ENCODE results near the gene OR1A2. TPM values are rescaled to one million over a fixed set of nuclear protein-coding genes. Genes with fewer than 3 reads are reported as not detected.
"Not testable (repeated sequence)": the region's sequence is repeated elsewhere in the genome, so short reads cannot be mapped to it uniquely, and the experiment has no call there.

The OR1A2 gene, protein sequence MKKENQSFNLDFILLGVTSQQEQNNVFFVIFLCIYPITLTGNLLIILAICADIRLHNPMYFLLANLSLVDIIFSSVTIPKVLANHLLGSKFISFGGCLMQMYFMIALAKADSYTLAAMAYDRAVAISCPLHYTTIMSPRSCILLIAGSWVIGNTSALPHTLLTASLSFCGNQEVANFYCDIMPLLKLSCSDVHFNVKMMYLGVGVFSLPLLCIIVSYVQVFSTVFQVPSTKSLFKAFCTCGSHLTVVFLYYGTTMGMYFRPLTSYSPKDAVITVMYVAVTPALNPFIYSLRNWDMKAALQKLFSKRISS
- not detected for total RNA-seq
- not detected for polyA plus RNA-seq (ENCODE audit: insufficient read depth in 1 of 8, insufficient read length in 8 of 8, low replicate concordance in 1 of 8)
- long read RNA-seq, donor 1 = 0 reads
- long read RNA-seq, donor 2 = 0 reads
- long read RNA-seq, donor 3 = 0 reads
- long read RNA-seq, donor 4 = 0 reads
- long read RNA-seq, donor 5 = 0 reads
- long read RNA-seq, donor 6 = 0 reads
- long read RNA-seq, donor 7 = 0 reads
- long read RNA-seq, donor 8 = 0 reads
- long read RNA-seq, donor 9 = 0 reads
- long read RNA-seq, donor 10 = 0 reads
- long read RNA-seq, donor 11 = 0 reads

DNA sequence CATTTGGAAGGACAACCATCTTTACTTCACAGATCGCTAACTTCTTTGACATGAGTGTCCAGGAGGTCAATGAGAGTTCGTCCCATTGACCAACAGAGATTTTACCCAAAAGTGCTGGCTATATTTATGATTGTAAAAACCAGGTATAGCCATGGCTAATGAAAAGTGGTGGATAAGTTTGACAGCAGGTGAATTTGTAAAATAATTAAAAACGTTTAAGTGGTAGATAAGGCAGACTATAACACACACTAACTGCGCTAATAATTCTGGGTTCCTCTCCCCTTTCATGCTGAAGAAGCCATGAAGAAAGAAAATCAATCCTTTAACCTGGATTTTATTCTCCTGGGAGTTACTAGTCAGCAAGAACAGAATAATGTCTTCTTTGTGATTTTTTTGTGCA is at the start of gene OR1A2:
Gene OR1A2 (plus strand): TSS at position 301 of the 400 bp plus-strand sequence. CDS start 0 bp downstream, at position 301.
- Histone ChIP-seq H3K27me3 (ENCODE audit: control insufficient read depth, insufficient read depth, low read length) (no peaks in the 10 kb centered on the region), H3K36me3 (ENCODE audit: control insufficient read depth, insufficient read depth, low read length) (no peaks in the 10 kb centered on the region), H3K9me3 (replicated peaks; ENCODE audit: control insufficient read depth, low read depth, low read length) (no peaks in the 10 kb centered on the region), H3K27ac (ENCODE audit: low read length) (no peak within 1 kb of the TSS), H3K4me3 (ENCODE audit: low read length) (no peak within 1 kb of the TSS), H3K4me1 (ENCODE audit: control insufficient read depth, insufficient read depth, low read length) (no peaks in the 10 kb centered on the region)
- no CpG with 5 or more reads among the region's 4 CpGs for WGBS (ENCODE audit: insufficient coverage)
- DNase-seq = no peak

- DNase-seq = no peak
- no CpG with 5 or more reads among the region's 1 CpG for WGBS (ENCODE audit: insufficient coverage)
- Histone ChIP-seq H3K4me3 (ENCODE audit: low read length) (no peak overlapping the region), H3K9me3 (replicated peaks; ENCODE audit: control insufficient read depth, low read depth, low read length) (no peaks in the 10 kb centered on the region), H3K4me1 (ENCODE audit: control insufficient read depth, insufficient read depth, low read length) (no peaks in the 10 kb centered on the region), H3K27me3 (ENCODE audit: control insufficient read depth, insufficient read depth, low read length) (no peaks in the 10 kb centered on the region), H3K27ac (ENCODE audit: low read length) (no peak overlapping the region), H3K36me3 (ENCODE audit: control insufficient read depth, insufficient read depth, low read length) (no peaks in the 10 kb centered on the region)
Measured at GRCh38 chr17:3157218-3157617, 40.1 kb upstream of the OR1A2 start.

DNA sequence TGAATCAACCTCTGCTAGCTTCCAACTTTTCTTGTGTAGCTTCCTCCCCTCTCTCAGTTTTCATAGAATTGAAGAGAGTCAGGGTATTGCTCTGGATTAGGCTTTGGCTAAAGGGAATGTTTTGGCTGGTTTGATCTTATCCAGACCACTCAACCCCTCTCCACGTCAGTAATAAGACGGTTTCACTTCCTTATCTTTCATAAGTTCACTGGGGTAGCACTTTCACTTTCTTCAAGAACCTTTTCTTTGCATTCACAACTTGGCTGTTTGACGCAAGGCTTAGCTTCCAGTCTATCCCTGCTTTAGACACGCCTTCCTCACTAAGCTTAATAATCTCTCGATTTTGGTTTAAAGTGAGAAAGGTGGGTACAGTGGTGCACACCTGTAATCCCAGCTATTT is 29.7 kb upstream of the OR1A2 start:
- H3K27ac ChIP-seq (ENCODE audit: low read length) = no peak overlapping the region
- H3K9me3 ChIP-seq (replicated peaks; ENCODE audit: control insufficient read depth, low read depth, low read length) = peaks cover 8% of the 10 kb centered on the region
- H3K36me3 ChIP-seq (ENCODE audit: control insufficient read depth, insufficient read depth, low read length) = no peaks in the 10 kb centered on the region
- H3K27me3 ChIP-seq (ENCODE audit: control insufficient read depth, insufficient read depth, low read length) = peaks cover 3% of the 10 kb centered on the region
- peak; percentile 12 for DNase-seq
- H3K4me3 ChIP-seq (ENCODE audit: low read length) = no peak overlapping the region
- WGBS (ENCODE audit: insufficient coverage) = 72% methylated on average over 2 of the region's 5 CpGs
- H3K4me1 ChIP-seq (ENCODE audit: control insufficient read depth, insufficient read depth, low read length) = no peaks in the 10 kb centered on the region

GRCh38 chr17:3189961-3190360 is 7.4 kb upstream of the OR1A2 start:
- Histone ChIP-seq H3K9me3 (replicated peaks; ENCODE audit: control insufficient read depth, low read depth, low read length) (no peaks in the 10 kb centered on the region), H3K36me3 (ENCODE audit: control insufficient read depth, insufficient read depth, low read length) (no peaks in the 10 kb centered on the region), H3K4me1 (ENCODE audit: control insufficient read depth, insufficient read depth, low read length) (no peaks in the 10 kb centered on the region), H3K27me3 (ENCODE audit: control insufficient read depth, insufficient read depth, low read length) (no peaks in the 10 kb centered on the region), H3K4me3 (ENCODE audit: low read length) (no peak overlapping the region), H3K27ac (ENCODE audit: low read length) (no peak overlapping the region)
- 82% methylated on average over 2 of the region's 4 CpGs for WGBS (ENCODE audit: insufficient coverage)
- no peak for DNase-seq

DNA sequence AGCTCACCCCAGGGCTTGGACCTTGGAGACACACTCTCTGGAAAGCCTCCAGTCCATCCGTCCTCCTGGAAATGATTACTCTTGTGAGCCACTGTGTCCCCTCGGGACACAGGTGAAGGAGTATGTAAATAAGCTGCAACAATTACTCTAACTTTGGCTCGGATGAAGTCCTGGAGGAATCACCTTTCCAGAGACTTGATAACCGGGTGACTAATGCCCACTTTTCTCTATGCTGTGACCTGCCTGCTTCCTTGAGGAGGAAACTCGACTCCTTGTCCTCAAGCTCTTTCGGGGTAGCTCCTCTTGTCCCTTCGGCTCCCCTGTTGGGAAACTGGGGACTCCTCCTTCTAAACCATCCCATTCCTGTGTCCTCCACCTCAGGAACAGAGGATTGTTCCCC is 10.0 kb downstream of the OR1A2 start, which contains the start of gene OR1A1:
Gene OR1A1 (plus strand): TSS at position 301 of the 400 bp plus-strand sequence. CDS start 7,954 bp downstream, outside the sequence.
- no peak for DNase-seq
- WGBS (ENCODE audit: insufficient coverage) = 63% methylated on average over 5 of the region's 7 CpGs
- H3K9me3 ChIP-seq (replicated peaks; ENCODE audit: control insufficient read depth, low read depth, low read length) = no peaks in the 10 kb centered on the region

GRCh38 chr17:3208484-3208883 is 11.2 kb downstream of the OR1A2 start:
- no peak overlapping the region for H3K4me3 ChIP-seq (ENCODE audit: low read length)
- no peaks in the 10 kb centered on the region for H3K9me3 ChIP-seq (replicated peaks; ENCODE audit: control insufficient read depth, low read depth, low read length)
- no peaks in the 10 kb centered on the region for H3K27me3 ChIP-seq (ENCODE audit: control insufficient read depth, insufficient read depth, low read length)
- no peak overlapping the region for H3K27ac ChIP-seq (ENCODE audit: low read length)
- H3K36me3 ChIP-seq (ENCODE audit: control insufficient read depth, insufficient read depth, low read length) = no peaks in the 10 kb centered on the region
- no peaks in the 10 kb centered on the region for H3K4me1 ChIP-seq (ENCODE audit: control insufficient read depth, insufficient read depth, low read length)
- WGBS (ENCODE audit: insufficient coverage) = 83% methylated on average over 1 of the region's 6 CpGs
- no peak for DNase-seq

More for the DNA sequence above, 10.0 kb downstream of the OR1A2 start, which contains the start of gene OR1A1:
- Histone ChIP-seq H3K27ac (ENCODE audit: low read length) (no peak within 1 kb of the TSS), H3K4me3 (ENCODE audit: low read length) (no peak within 1 kb of the TSS), H3K4me1 (ENCODE audit: control insufficient read depth, insufficient read depth, low read length) (no peaks in the 10 kb centered on the region), H3K36me3 (ENCODE audit: control insufficient read depth, insufficient read depth, low read length) (no peaks in the 10 kb centered on the region), H3K27me3 (ENCODE audit: control insufficient read depth, insufficient read depth, low read length) (no peaks in the 10 kb centered on the region)

DNA sequence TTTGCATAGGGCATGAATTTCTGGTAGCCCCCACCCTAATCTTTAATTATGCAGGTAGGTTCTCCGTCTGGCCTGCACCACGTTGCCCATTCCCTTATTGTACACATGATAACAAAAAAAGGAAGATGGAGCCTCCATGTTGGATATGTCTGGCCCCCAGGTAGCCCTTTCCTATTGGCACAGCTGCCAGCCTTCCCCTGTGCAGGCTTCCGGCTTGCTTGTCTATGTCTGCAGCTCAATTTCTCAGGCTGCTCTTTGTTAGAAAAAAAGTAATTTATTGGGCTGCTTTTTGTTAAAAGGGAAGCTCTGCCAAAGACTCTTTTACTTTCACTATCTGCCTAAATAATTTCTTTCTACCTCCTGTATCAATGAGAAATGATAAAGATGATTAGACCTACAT is 15.7 kb downstream of the OR1A2 start:
- no peak for DNase-seq
- Histone ChIP-seq H3K27me3 (ENCODE audit: control insufficient read depth, insufficient read depth, low read length) (no peaks in the 10 kb centered on the region), H3K4me1 (ENCODE audit: control insufficient read depth, insufficient read depth, low read length) (no peaks in the 10 kb centered on the region), H3K9me3 (replicated peaks; ENCODE audit: control insufficient read depth, low read depth, low read length) (no peaks in the 10 kb centered on the region), H3K4me3 (ENCODE audit: low read length) (no peak overlapping the region), H3K36me3 (ENCODE audit: control insufficient read depth, insufficient read depth, low read length) (no peaks in the 10 kb centered on the region), H3K27ac (ENCODE audit: low read length) (no peak overlapping the region)
- WGBS (ENCODE audit: insufficient coverage) = no CpG with 5 or more reads among the region's 3 CpGs

- no peaks in the 10 kb centered on the region for H3K36me3 ChIP-seq (ENCODE audit: control insufficient read depth, insufficient read depth, low read length)
- no peak overlapping the region for H3K4me3 ChIP-seq (ENCODE audit: low read length)
- no peaks in the 10 kb centered on the region for H3K4me1 ChIP-seq (ENCODE audit: control insufficient read depth, insufficient read depth, low read length)
- no peaks in the 10 kb centered on the region for H3K9me3 ChIP-seq (replicated peaks; ENCODE audit: control insufficient read depth, low read depth, low read length)
- H3K27me3 ChIP-seq (ENCODE audit: control insufficient read depth, insufficient read depth, low read length) = no peaks in the 10 kb centered on the region
- DNase-seq = no peak
- no peak overlapping the region for H3K27ac ChIP-seq (ENCODE audit: low read length)
- WGBS (ENCODE audit: insufficient coverage) = 73% methylated on average over 5 of the region's 6 CpGs
Measured at GRCh38 chr17:3213587-3213986, 16.3 kb downstream of the OR1A2 start.

GRCh38 chr17:3219978-3220377 is 22.7 kb downstream of the OR1A2 start:
- H3K27ac ChIP-seq (ENCODE audit: low read length); DNase-seq; H3K9me3 ChIP-seq (replicated peaks; ENCODE audit: control insufficient read depth, low read depth, low read length); H3K36me3 ChIP-seq (ENCODE audit: control insufficient read depth, insufficient read depth, low read length); H3K4me3 ChIP-seq (ENCODE audit: low read length); H3K4me1 ChIP-seq (ENCODE audit: control insufficient read depth, insufficient read depth, low read length); H3K27me3 ChIP-seq (ENCODE audit: control insufficient read depth, insufficient read depth, low read length): not testable (repeated sequence)
- WGBS (ENCODE audit: insufficient coverage) = no CpG with 5 or more reads among the region's 3 CpGs

DNA sequence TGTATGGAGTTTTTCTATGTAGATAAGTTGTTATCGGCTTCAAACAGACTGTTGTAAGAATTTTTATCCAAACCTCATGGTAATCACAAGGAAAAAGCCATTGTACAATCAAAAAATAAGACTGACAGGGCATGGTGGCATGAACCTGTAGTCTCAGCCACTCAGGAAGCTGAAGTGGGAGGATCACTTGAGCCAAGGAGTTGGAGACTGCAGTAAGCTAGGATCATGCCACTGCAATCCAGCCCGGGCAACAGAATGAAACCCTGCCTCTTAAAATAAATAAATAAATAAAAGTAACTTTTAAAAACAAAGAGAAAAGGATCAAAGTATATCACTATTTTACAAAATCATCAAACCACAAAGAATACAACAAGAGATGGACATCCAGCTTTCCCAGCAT is 24.5 kb downstream of the OR1A2 start:
- Histone ChIP-seq H3K27me3 (ENCODE audit: control insufficient read depth, insufficient read depth, low read length) (no peaks in the 10 kb centered on the region), H3K9me3 (replicated peaks; ENCODE audit: control insufficient read depth, low read depth, low read length) (no peaks in the 10 kb centered on the region), H3K4me3 (ENCODE audit: low read length) (no peak overlapping the region), H3K4me1 (ENCODE audit: control insufficient read depth, insufficient read depth, low read length) (no peaks in the 10 kb centered on the region), H3K27ac (ENCODE audit: low read length) (no peak overlapping the region), H3K36me3 (ENCODE audit: control insufficient read depth, insufficient read depth, low read length) (no peaks in the 10 kb centered on the region)
- DNase-seq = no peak
- no CpG with 5 or more reads among the region's 2 CpGs for WGBS (ENCODE audit: insufficient coverage)
